Stomach (tissue), 4 donors: ENCODE measurements around the gene DUSP18.

Experiments
- EP300 ChIP-seq: sonication (generic); formaldehyde crosslinking; IDR thresholded peaks from one replicate; pipeline ENCODE4 v1.6.1; 2017; ENCODE audit warnings: antibody characterized with exemption
- POLR2A ChIP-seq, 4 donors: fragments of 450-650 bp; IDR thresholded peaks; one replicate each; pipeline ENCODE4 v1.6.1; 2016; ENCODE audit warnings: antibody characterized with exemption in 4 of 4, control low read depth in 2 of 4, mild to moderate bottlenecking in 1 of 4, moderate library complexity in 1 of 4
- POLR2AphosphoS5 ChIP-seq, 3 donors: sonication (generic); formaldehyde crosslinking; IDR thresholded peaks; one replicate each; pipeline ENCODE4 v1.6.1; 2016; ENCODE audit warnings: antibody characterized with exemption in 3 of 3
- TF ChIP-seq, protein P1 (sequence below), 7 experiments: fragments of 450-650 bp in 4 of 7; fragments of 200-600 bp in 3 of 7; sonication (generic) in 3 of 7; IDR thresholded peaks; one replicate each; pipeline ENCODE4 v1.5.1; 2016 to 2019; ENCODE audit warnings: antibody characterized with exemption in 7 of 7, control low read depth in 2 of 7, mild to moderate bottlenecking in 1 of 7

DNA sequence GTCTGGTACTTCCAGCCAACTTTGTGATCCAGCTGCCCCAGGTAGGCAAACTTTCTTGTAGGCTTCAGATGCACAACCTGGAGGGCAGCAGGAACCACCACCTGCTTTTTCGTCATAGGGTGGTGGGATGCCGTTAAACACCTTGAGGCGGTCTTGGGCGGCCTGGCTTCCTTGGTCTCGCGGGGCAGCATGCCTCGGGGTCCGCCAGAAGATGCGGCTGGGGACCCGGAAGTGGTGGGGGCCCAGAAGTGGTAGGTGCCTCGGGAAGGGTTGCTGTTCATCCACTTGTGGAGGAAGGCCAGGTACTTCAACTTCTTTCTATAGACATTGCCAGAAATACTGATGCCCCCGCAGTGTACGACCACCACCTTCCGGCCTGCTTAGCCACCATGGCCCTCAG lies 13.3 kb downstream of the DUSP18 start:
- TF ChIP-seq, protein P1, sequence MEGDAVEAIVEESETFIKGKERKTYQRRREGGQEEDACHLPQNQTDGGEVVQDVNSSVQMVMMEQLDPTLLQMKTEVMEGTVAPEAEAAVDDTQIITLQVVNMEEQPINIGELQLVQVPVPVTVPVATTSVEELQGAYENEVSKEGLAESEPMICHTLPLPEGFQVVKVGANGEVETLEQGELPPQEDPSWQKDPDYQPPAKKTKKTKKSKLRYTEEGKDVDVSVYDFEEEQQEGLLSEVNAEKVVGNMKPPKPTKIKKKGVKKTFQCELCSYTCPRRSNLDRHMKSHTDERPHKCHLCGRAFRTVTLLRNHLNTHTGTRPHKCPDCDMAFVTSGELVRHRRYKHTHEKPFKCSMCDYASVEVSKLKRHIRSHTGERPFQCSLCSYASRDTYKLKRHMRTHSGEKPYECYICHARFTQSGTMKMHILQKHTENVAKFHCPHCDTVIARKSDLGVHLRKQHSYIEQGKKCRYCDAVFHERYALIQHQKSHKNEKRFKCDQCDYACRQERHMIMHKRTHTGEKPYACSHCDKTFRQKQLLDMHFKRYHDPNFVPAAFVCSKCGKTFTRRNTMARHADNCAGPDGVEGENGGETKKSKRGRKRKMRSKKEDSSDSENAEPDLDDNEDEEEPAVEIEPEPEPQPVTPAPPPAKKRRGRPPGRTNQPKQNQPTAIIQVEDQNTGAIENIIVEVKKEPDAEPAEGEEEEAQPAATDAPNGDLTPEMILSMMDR (IDR thresholded peaks at IDR 0.05), result no peak
- TF ChIP-seq POLR2A (IDR thresholded peaks at IDR 0.05) (no peak), POLR2AphosphoS5 (IDR thresholded peaks at IDR 0.05) (no peak), EP300 (no peak)
